T-cell (primary cell): ENCODE results near the gene PTPRD. TPM values are rescaled to one million over a fixed set of nuclear protein-coding genes. Genes with fewer than 3 reads are reported as not detected.

Experiments used
- ATAC-seq, 4 experiments: fragments of 200-7000 bp in 3 of 4; fragments of 150-1000 bp in 1 of 4; cut with Tn5 transposase; replicated peaks in 1 of 4; 1 replicate in 3 of 4; 2 replicates in 1 of 4; pipeline ENCODE4 v1.10.0; 2021; ENCODE audit warnings: moderate library complexity in 3 of 4, mild to moderate bottlenecking in 2 of 4, moderate number of reproducible peaks in 1 of 4
- CTCF ChIA-PET, 2 donors: fragments of 300-600 bp; sonication (Branson Sonifier 250); formaldehyde crosslinking; loops; one replicate each; lab custom pipeline; 2022; ENCODE audit warnings: antibody characterized with exemption in 2 of 2; lab: Charles Lee
- POLR2A ChIA-PET, 2 donors: fragments of 300-600 bp; sonication (Branson Sonifier 250); formaldehyde crosslinking; loops; one replicate each; lab custom pipeline; 2022; ENCODE audit warnings: antibody characterized with exemption in 2 of 2; lab: Charles Lee
- DNase-seq, 35 experiments: peaks; one replicate each; pipeline versions ENCODE4 v3.0.0 to v3.0.0-alpha.2; 2013 to 2023
- H3K27ac ChIP-seq: one replicate; pipeline ENCODE4 v1.5.1; 2013; ENCODE audit warnings: low read length
- H3K27me3 ChIP-seq, 2 experiments: replicated peaks in 1 of 2; 1 replicate in 1 of 2; 2 replicates in 1 of 2; pipeline versions ENCODE4 v1.6.1 to v1.7.0; 2013; ENCODE audit warnings: low read length in 1 of 2, mixed read lengths in 1 of 2; ENCODE audit not compliant: control insufficient read depth in 2 of 2, insufficient read depth in 2 of 2; ENCODE audit errors: extremely low read depth in 1 of 2
- H3K36me3 ChIP-seq, 2 donors: 1 replicate in 1 of 2; 2 replicates in 1 of 2; pipeline versions ENCODE4 v1.6.1 to v1.7.0; 2013; ENCODE audit warnings: low read length in 1 of 2; ENCODE audit not compliant: control insufficient read depth in 2 of 2, insufficient read depth in 1 of 2; ENCODE audit errors: extremely low read depth in 1 of 2
- H3K4me1 ChIP-seq, 2 experiments: 1 replicate in 1 of 2; 2 replicates in 1 of 2; pipeline versions ENCODE4 v1.6.1 to v1.7.0; 2013; ENCODE audit warnings: low read length in 2 of 2, mixed read lengths in 1 of 2; ENCODE audit not compliant: insufficient read depth in 2 of 2, control insufficient read depth in 1 of 2; ENCODE audit errors: extremely low read depth in 1 of 2
- H3K4me3 ChIP-seq, 2 donors: 1 replicate in 1 of 2; 2 replicates in 1 of 2; pipeline versions ENCODE4 v1.5.1 to v1.7.0; 2013; ENCODE audit warnings: mild to moderate bottlenecking in 2 of 2, low read length in 1 of 2, moderate library complexity in 1 of 2; ENCODE audit not compliant: control insufficient read depth in 1 of 2; ENCODE audit errors: extremely low read depth in 1 of 2
- H3K9me3 ChIP-seq: 2 replicates; pipeline ENCODE4 v1.7.0; 2013
- H3K27ac Mint-ChIP-seq, 2 donors: one replicate each; pipeline ENCODE4 v1.8.0; 2020 to 2021; ENCODE audit warnings: mild to moderate bottlenecking in 2 of 2, mixed read lengths in 2 of 2
- H3K27me3 Mint-ChIP-seq, 2 donors: one replicate each; pipeline ENCODE4 v1.8.0; 2021 to 2022; ENCODE audit warnings: mixed read lengths in 2 of 2
- H3K36me3 Mint-ChIP-seq: one replicate; pipeline ENCODE4 v1.8.0; 2021; ENCODE audit warnings: mixed read lengths
- H3K4me1 Mint-ChIP-seq, 3 donors: one replicate each; pipeline ENCODE4 v1.8.0; 2020 to 2022; ENCODE audit warnings: mixed read lengths in 3 of 3, mild to moderate bottlenecking in 1 of 3
- H3K4me3 Mint-ChIP-seq, 3 donors: one replicate each; pipeline ENCODE4 v1.8.0; 2020 to 2022; ENCODE audit warnings: mild to moderate bottlenecking in 3 of 3, mixed read lengths in 3 of 3, moderate library complexity in 3 of 3
- H3K9me3 Mint-ChIP-seq, 3 donors: one replicate each; pipeline ENCODE4 v1.8.0; 2020 to 2022; ENCODE audit warnings: mixed read lengths in 3 of 3
- WGBS: methylation state at CpG from one replicate; pipeline ENCODE4 v1.1.5; 2013; ENCODE audit warnings: missing lambda C conversion rate; ENCODE audit not compliant: insufficient coverage; 5-methylcytosine and 5-hydroxymethylcytosine counted together
- total RNA-seq, 35 experiments: library from RNA in 6 of 35; stranded (reverse) in 6 of 35; fragments of 120-200 nt in 1 of 35; gene quantifications; one replicate each; pipeline versions ENCODE4 v1.2.1 to v1.2.4 and lab custom pipeline; 2013 to 2026

PTPRD gene
- total RNA-seq, 5 donors from 2014 or later (not counting 1 experiment from before 2014, with no cell fraction given), result 0.13 to 0.61 (median 0.38) TPM; not detected in 2

- Mint-ChIP-seq H3K4me3 (no peak overlapping the region), H3K27me3 (no peaks in the 10 kb centered on the region), H3K9me3 (peaks cover under 1 to 6% (median 4%) of the 10 kb centered on the region in 3 donors), H3K27ac (no peak overlapping the region), H3K4me1 (no peaks in the 10 kb centered on the region), H3K36me3 (no peaks in the 10 kb centered on the region)
- Histone ChIP-seq H3K4me3 (no peak overlapping the region), H3K27me3 (no peaks in the 10 kb centered on the region), H3K27ac (no peak overlapping the region), H3K4me1 (no peaks in the 10 kb centered on the region), H3K36me3 (no peaks in the 10 kb centered on the region), H3K9me3 (no peaks in the 10 kb centered on the region)
- ChIA-PET CTCF (no interaction called here), POLR2A (no interaction called here)
- DNase-seq (no peak), ATAC-seq (no peak)
These were observed 464.0 kb downstream of the PTPRD start for GRCh38 chr9:10148796-10149195.

- Mint-ChIP-seq H3K36me3 (no peaks in the 10 kb centered on the region), H3K9me3 (peaks cover 0 to 5% (median 4%) of the 10 kb centered on the region in 3 donors), H3K27ac (no peak overlapping the region), H3K27me3 (no peaks in the 10 kb centered on the region), H3K4me1 (no peaks in the 10 kb centered on the region), H3K4me3 (no peak overlapping the region)
- H3K4me3 ChIP-seq, result no peak overlapping the region
- no peaks in the 10 kb centered on the region for H3K36me3 ChIP-seq
- H3K27ac ChIP-seq, result no peak overlapping the region
- ATAC-seq, result no peak
- CTCF ChIA-PET, result no interaction called here
- no peaks in the 10 kb centered on the region for H3K9me3 ChIP-seq
- no peaks in the 10 kb centered on the region for H3K27me3 ChIP-seq
- POLR2A ChIA-PET, result no interaction called here
- 95% methylated on average over 2 of the region's 8 CpGs for WGBS
- H3K4me1 ChIP-seq, result no peaks in the 10 kb centered on the region
- DNase-seq, result no peak
These were observed 466.1 kb downstream of the PTPRD start for GRCh38 chr9:10146517-10147331.

- Mint-ChIP-seq H3K4me1 (no peaks in the 10 kb centered on the region), H3K36me3 (no peaks in the 10 kb centered on the region), H3K9me3 (peaks cover 4 to 11% (median 7%) of the 10 kb centered on the region in 3 donors), H3K27ac (no peak overlapping the region), H3K27me3 (no peaks in the 10 kb centered on the region), H3K4me3 (no peak overlapping the region)
- no peak for ATAC-seq
- Histone ChIP-seq H3K4me3 (no peak overlapping the region), H3K27me3 (no peaks in the 10 kb centered on the region), H3K36me3 (no peaks in the 10 kb centered on the region), H3K4me1 (no peaks in the 10 kb centered on the region), H3K9me3 (no peaks in the 10 kb centered on the region), H3K27ac (no peak overlapping the region)
- ChIA-PET POLR2A (no interaction called here), CTCF (no interaction called here)
- no CpG with 5 or more reads among the region's 3 CpGs for WGBS
- no peak for DNase-seq
These were observed 468.4 kb downstream of the PTPRD start for GRCh38 chr9:10144355-10144754.

- H3K36me3 ChIP-seq, result no peaks in the 10 kb centered on the region
- H3K9me3 ChIP-seq, result no peaks in the 10 kb centered on the region
- H3K4me1 ChIP-seq, result no peaks in the 10 kb centered on the region
- no peak overlapping the region for H3K27ac ChIP-seq
- H3K27me3 ChIP-seq, result no peaks in the 10 kb centered on the region
- Mint-ChIP-seq H3K36me3 (no peaks in the 10 kb centered on the region), H3K27me3 (no peaks in the 10 kb centered on the region), H3K4me3 (no peak overlapping the region), H3K9me3 (peaks cover 8 to 34% (median 23%) of the 10 kb centered on the region in 3 donors), H3K27ac (no peak overlapping the region), H3K4me1 (no peaks in the 10 kb centered on the region)
- no peak for DNase-seq
- ChIA-PET CTCF (no interaction called here), POLR2A (no interaction called here)
- no peak for ATAC-seq
- H3K4me3 ChIP-seq, result no peak overlapping the region
These were observed 477.2 kb downstream of the PTPRD start for GRCh38 chr9:10135553-10135952.

GRCh38 chr9:10134266-10134665, 478.5 kb downstream of the PTPRD start:
- Mint-ChIP-seq H3K9me3 (peaks cover 8 to 29% (median 15%) of the 10 kb centered on the region in 3 donors), H3K36me3 (no peaks in the 10 kb centered on the region), H3K27me3 (no peaks in the 10 kb centered on the region), H3K27ac (no peak overlapping the region), H3K4me3 (no peak overlapping the region), H3K4me1 (no peaks in the 10 kb centered on the region)
- CTCF ChIA-PET, result no interaction called here
- H3K27ac ChIP-seq, result no peak overlapping the region
- POLR2A ChIA-PET, result no interaction called here
- 100% methylated on average over 2 of the region's 4 CpGs for WGBS
- DNase-seq (no peak), ATAC-seq (no peak)
- no peaks in the 10 kb centered on the region for H3K36me3 ChIP-seq
- no peak overlapping the region for H3K4me3 ChIP-seq
- no peaks in the 10 kb centered on the region for H3K27me3 ChIP-seq
- H3K9me3 ChIP-seq, result no peaks in the 10 kb centered on the region
- H3K4me1 ChIP-seq, result no peaks in the 10 kb centered on the region

GRCh38 chr9:10130061-10130675, 482.6 kb downstream of the PTPRD start:
- Mint-ChIP-seq H3K27ac (no peak overlapping the region), H3K36me3 (no peaks in the 10 kb centered on the region), H3K4me3 (no peak overlapping the region), H3K27me3 (no peaks in the 10 kb centered on the region), H3K9me3 (peaks cover 4 to 14% (median 4%) of the 10 kb centered on the region in 3 donors), H3K4me1 (no peaks in the 10 kb centered on the region)
- no peak overlapping the region for H3K4me3 ChIP-seq
- DNase-seq, result no peak
- H3K27me3 ChIP-seq, result no peaks in the 10 kb centered on the region
- ChIA-PET POLR2A (no interaction called here), CTCF (no interaction called here)
- no peak for ATAC-seq
- no CpG with 5 or more reads among the region's 2 CpGs for WGBS
- no peaks in the 10 kb centered on the region for H3K9me3 ChIP-seq
- H3K36me3 ChIP-seq, result no peaks in the 10 kb centered on the region
- H3K27ac ChIP-seq, result no peak overlapping the region
- H3K4me1 ChIP-seq, result no peaks in the 10 kb centered on the region
